CD4-positive, alpha-beta T cell treated with Interleukin-6 at 100 ng/mL for 8 hours (primary cell): ENCODE measurements around the gene LONP1.
"Not testable (repeated sequence)": the region's sequence is repeated elsewhere in the genome, so short reads cannot be mapped to it uniquely, and the experiment has no call there.

Source experiments
- DNase-seq: peaks from one replicate; pipeline ENCODE4 v3.0.0-alpha.2; 2020; ENCODE audit warnings: mixed read lengths, low spot score

The LONP1 gene

GRCh38 chr19:5692723-5693194, 27.2 kb downstream of the LONP1 start:
- no peak for DNase-seq

GRCh38 chr19:5691822-5692722, 27.9 kb downstream of the LONP1 start:
- no peak for DNase-seq

GRCh38 chr19:5690955-5691821, 28.8 kb downstream of the LONP1 start:
- peak; percentile 23 for DNase-seq

- peak; percentile 97 for DNase-seq
Measured at GRCh38 chr19:5690125-5690954, 29.6 kb downstream of the LONP1 start, which contains the start of gene RPL36. Gene RPL36 (plus strand): TSS chr19:5690295. CDS start chr19:5690508, 213 bp downstream.

- DNase-seq, result not testable (repeated sequence)
Measured at GRCh38 chr19:5688262-5688881, 31.6 kb downstream of the LONP1 start.

- DNase-seq, result no peak
Measured at GRCh38 chr19:5687360-5688198, 32.4 kb downstream of the LONP1 start.

GRCh38 chr19:5686647-5687359, 33.1 kb downstream of the LONP1 start:
- DNase-seq, result peak; percentile 95

- no peak for DNase-seq
Measured at GRCh38 chr19:5686326-5686646, 33.7 kb downstream of the LONP1 start.

GRCh38 chr19:5684694-5685430, 35.1 kb downstream of the LONP1 start:
- DNase-seq, result no peak

- no peak for DNase-seq
Measured at GRCh38 chr19:5683177-5683886, 36.6 kb downstream of the LONP1 start.

- DNase-seq, result no peak
Measured at GRCh38 chr19:5682107-5682482, 37.9 kb downstream of the LONP1 start.

GRCh38 chr19:5681391-5682106, 38.4 kb downstream of the LONP1 start:
- no peak for DNase-seq

- DNase-seq, result peak; percentile 99
Measured at GRCh38 chr19:5680437-5681368, 39.2 kb downstream of the LONP1 start, which contains the start of the genes HSD11B1L and MICOS13. Gene HSD11B1L (plus strand): TSS chr19:5681027. CDS start chr19:5684833, 3,806 bp downstream. Gene MICOS13 (minus strand): TSS chr19:5680516. CDS start chr19:5680486, 30 bp downstream.

- no peak for DNase-seq
Measured at GRCh38 chr19:5680084-5680436, 39.9 kb downstream of the LONP1 start.

GRCh38 chr19:5679289-5680083, 40.5 kb downstream of the LONP1 start:
- no peak for DNase-seq
